Sigmoid colon (tissue), 7 donors: ENCODE measurements around the gene MTURN. TPM values are rescaled to one million over a fixed set of nuclear protein-coding genes. Genes with fewer than 3 reads are reported as not detected.
"Not testable (repeated sequence)": the region's sequence is repeated elsewhere in the genome, so short reads cannot be mapped to it uniquely, and the experiment has no call there.

Experiments used
- DNase-seq: peaks from one replicate; pipeline ENCODE4 v3.0.0-alpha.2; 2019
- H3K27ac ChIP-seq, 4 donors: fragments of 200-600 bp; sonication (generic); one replicate each; pipeline ENCODE4 v1.5.1; 2016 to 2019; ENCODE audit warnings: mild to moderate bottlenecking in 1 of 4
- H3K27me3 ChIP-seq, 3 donors: fragments of 200-600 bp; sonication (generic); one replicate each; pipeline ENCODE4 v1.5.1; 2019; ENCODE audit warnings: mild to moderate bottlenecking in 1 of 3
- H3K36me3 ChIP-seq, 4 donors: fragments of 200-600 bp; sonication (generic); one replicate each; pipeline ENCODE4 v1.5.1; 2016 to 2019
- H3K4me1 ChIP-seq, 4 donors: fragments of 200-600 bp; sonication (generic); one replicate each; pipeline ENCODE4 v1.5.1; 2017 to 2019
- H3K4me3 ChIP-seq, 4 donors: fragments of 200-600 bp; sonication (generic); one replicate each; pipeline ENCODE4 v1.5.1; 2017 to 2019; ENCODE audit warnings: mild to moderate bottlenecking in 2 of 4, moderate library complexity in 1 of 4
- H3K9me3 ChIP-seq, 4 donors: fragments of 200-600 bp in 3 of 4; sonication (generic) in 3 of 4; one replicate each; pipeline versions ENCODE4 v1.5.1 to v1.6.1; 2013 to 2019
- EP300 ChIP-seq, 4 donors: sonication (generic); formaldehyde crosslinking; IDR thresholded peaks; one replicate each; pipeline ENCODE4 v1.6.1; 2017; ENCODE audit warnings: antibody characterized with exemption in 4 of 4
- POLR2A ChIP-seq, 2 donors: fragments of 450-650 bp; IDR thresholded peaks; one replicate each; pipeline ENCODE4 v1.6.1; 2016; ENCODE audit warnings: antibody characterized with exemption in 2 of 2, mild to moderate bottlenecking in 2 of 2, moderate library complexity in 2 of 2
- POLR2AphosphoS5 ChIP-seq, 4 donors: sonication (generic); formaldehyde crosslinking; IDR thresholded peaks; one replicate each; pipeline ENCODE4 v1.6.1; 2017; ENCODE audit warnings: antibody characterized with exemption in 4 of 4
- WGBS, 2 donors: extraction: QIAGEN DNeasy Blood & Tissue Kit; methylation state at CpG; one replicate each; pipeline ENCODE4 v1.1.7; 2013; 5-methylcytosine and 5-hydroxymethylcytosine counted together
- intact Hi-C: fragments of 100-400 bp; cut with DNase I; formaldehyde crosslinking; loops from one replicate; pipeline ENCODE4 v1.15.1; 2023
- polyA plus RNA-seq, 3 donors: library from polyadenylated mRNA; stranded (reverse); fragments of 200-250 nt; gene quantifications; one replicate each; pipeline ENCODE4 v1.2.3, GENCODE V29; 2013
- total RNA-seq, 4 donors: library from RNA; depleted of rRNA; stranded (reverse); fragments of >200 nt; gene quantifications; one replicate each; pipeline ENCODE4 v1.1.0, GENCODE V29; 2016
- TF ChIP-seq, protein P1 (sequence below), 4 experiments: fragments of 450-650 bp in 3 of 4; fragments of 200-600 bp in 1 of 4; IDR thresholded peaks; one replicate each; pipeline ENCODE4 v1.5.1; 2016 to 2019; ENCODE audit warnings: antibody characterized with exemption in 4 of 4, mild to moderate bottlenecking in 3 of 4, moderate library complexity in 2 of 4
- donor health status: healthy with polysubstance abuse.
- donor health status: Bipolar disorder and iron deficiency.
- donor health status: healthy.

The MTURN gene
- total and polyA plus RNA-seq, 7 donors, result 7.2 to 102 (median 75.9) TPM

DNA sequence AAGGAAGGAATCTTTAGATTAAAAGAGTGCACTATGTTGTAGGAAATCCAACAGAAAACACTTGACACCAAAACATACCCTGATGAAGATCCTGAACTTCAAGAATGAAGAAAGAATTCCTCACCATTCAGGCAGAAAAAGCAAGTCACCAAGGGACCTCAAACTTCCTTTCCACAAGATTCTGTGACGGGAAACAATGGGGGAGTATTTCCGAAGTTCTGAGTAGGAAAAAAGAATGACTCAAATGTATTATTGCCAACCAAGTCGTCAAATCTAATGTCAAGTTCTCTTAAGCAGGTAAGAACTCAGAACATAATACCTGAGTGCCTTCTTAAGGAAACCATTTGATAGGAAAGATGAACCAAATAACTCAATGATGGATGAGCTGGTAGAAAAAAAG, 44.7 kb upstream of the MTURN start:
- no peak for DNase-seq
- H3K4me1 ChIP-seq, result no peaks in the 10 kb centered on the region
- no peak overlapping the region for H3K4me3 ChIP-seq
- H3K27ac ChIP-seq, result no peak overlapping the region
- TF ChIP-seq EP300 (IDR thresholded peaks at IDR 0.05), result no peak
- TF ChIP-seq, protein P1, sequence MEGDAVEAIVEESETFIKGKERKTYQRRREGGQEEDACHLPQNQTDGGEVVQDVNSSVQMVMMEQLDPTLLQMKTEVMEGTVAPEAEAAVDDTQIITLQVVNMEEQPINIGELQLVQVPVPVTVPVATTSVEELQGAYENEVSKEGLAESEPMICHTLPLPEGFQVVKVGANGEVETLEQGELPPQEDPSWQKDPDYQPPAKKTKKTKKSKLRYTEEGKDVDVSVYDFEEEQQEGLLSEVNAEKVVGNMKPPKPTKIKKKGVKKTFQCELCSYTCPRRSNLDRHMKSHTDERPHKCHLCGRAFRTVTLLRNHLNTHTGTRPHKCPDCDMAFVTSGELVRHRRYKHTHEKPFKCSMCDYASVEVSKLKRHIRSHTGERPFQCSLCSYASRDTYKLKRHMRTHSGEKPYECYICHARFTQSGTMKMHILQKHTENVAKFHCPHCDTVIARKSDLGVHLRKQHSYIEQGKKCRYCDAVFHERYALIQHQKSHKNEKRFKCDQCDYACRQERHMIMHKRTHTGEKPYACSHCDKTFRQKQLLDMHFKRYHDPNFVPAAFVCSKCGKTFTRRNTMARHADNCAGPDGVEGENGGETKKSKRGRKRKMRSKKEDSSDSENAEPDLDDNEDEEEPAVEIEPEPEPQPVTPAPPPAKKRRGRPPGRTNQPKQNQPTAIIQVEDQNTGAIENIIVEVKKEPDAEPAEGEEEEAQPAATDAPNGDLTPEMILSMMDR (IDR thresholded peaks at IDR 0.05), result no peak
- no peak for TF ChIP-seq POLR2AphosphoS5 (IDR thresholded peaks at IDR 0.05)
- no peak for TF ChIP-seq POLR2A (IDR thresholded peaks at IDR 0.05)
- intact Hi-C loops, result no loop called here
- 73 to 90% methylated on average over 3 of the region's 3 CpGs for WGBS, 2 donors
- no peaks in the 10 kb centered on the region for H3K9me3 ChIP-seq
- no peaks in the 10 kb centered on the region for H3K27me3 ChIP-seq
- H3K36me3 ChIP-seq, result no peaks in the 10 kb centered on the region

DNA sequence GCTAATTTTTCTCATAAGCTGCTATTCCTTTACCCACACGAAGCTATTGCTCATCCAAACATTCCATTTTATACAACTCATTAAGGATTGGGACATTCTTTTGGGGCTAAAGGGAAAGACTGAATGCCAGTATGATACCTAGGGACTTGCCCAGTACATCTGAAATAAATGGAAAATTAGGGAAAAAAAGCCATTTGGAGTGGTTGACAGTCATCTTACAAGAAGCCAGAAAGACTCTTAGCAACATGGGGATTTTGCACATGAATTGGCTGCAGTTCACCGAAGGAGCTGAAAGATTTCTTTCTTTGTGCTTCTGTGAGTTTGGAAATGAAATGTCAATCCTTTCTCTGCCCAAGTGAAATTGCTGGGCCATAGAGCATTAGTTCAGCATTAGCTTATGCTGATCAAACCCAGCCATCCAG, 43.3 kb upstream of the MTURN start:
- 84 to 88% methylated on average over 2 of the region's 2 CpGs for WGBS, 2 donors
- intact Hi-C loops, result no loop called here

DNA sequence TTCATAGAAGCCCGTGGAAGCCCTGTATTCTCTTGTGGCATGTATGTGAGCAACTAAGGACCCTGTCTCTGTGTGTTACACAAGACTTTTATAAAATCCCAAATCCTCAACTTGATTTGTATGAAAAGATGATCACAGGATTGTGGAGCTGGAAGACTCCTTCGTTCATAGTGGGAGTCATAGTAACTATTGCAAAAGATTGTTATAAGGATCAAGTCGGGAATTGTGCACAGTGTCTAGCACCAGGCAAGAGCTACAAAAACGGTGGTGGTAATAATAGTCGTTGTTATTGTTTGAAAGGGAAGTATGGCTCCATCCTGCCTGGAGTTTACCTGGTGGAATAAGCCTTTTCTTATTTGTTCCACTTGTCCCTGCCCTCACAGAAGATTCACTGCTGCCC, 42.8 kb upstream of the MTURN start:
- Histone ChIP-seq H3K4me3 (no peak overlapping the region), H3K9me3 (no peaks in the 10 kb centered on the region), H3K4me1 (no peaks in the 10 kb centered on the region), H3K36me3 (no peaks in the 10 kb centered on the region), H3K27ac (peak overlapping the region in 1 of 4 donors; percentile 38), H3K27me3 (no peaks in the 10 kb centered on the region)
- TF ChIP-seq, protein P1 (IDR thresholded peaks at IDR 0.05), result no peak
- TF ChIP-seq POLR2AphosphoS5 (IDR thresholded peaks at IDR 0.05) (no peak), POLR2A (IDR thresholded peaks at IDR 0.05) (no peak), EP300 (IDR thresholded peaks at IDR 0.05) (no peak)
- intact Hi-C loops, result no loop called here
- DNase-seq, result no peak
- WGBS, 2 donors, result 92 to 94% methylated on average over 5 of the region's 5 CpGs

More for the DNA sequence above, 43.3 kb upstream of the MTURN start:
- DNase-seq, result no peak
- TF ChIP-seq, protein P1 (IDR thresholded peaks at IDR 0.05), result no peak
- no peak for TF ChIP-seq POLR2A (IDR thresholded peaks at IDR 0.05)
- no peak for TF ChIP-seq EP300 (IDR thresholded peaks at IDR 0.05)
- TF ChIP-seq POLR2AphosphoS5 (IDR thresholded peaks at IDR 0.05), result no peak
- no peak overlapping the region for H3K4me3 ChIP-seq
- no peaks in the 10 kb centered on the region for H3K27me3 ChIP-seq
- H3K4me1 ChIP-seq, result no peaks in the 10 kb centered on the region
- no peaks in the 10 kb centered on the region for H3K36me3 ChIP-seq
- peak overlapping the region in 1 of 4 donors; percentile 38 for H3K27ac ChIP-seq
- no peaks in the 10 kb centered on the region for H3K9me3 ChIP-seq

DNA sequence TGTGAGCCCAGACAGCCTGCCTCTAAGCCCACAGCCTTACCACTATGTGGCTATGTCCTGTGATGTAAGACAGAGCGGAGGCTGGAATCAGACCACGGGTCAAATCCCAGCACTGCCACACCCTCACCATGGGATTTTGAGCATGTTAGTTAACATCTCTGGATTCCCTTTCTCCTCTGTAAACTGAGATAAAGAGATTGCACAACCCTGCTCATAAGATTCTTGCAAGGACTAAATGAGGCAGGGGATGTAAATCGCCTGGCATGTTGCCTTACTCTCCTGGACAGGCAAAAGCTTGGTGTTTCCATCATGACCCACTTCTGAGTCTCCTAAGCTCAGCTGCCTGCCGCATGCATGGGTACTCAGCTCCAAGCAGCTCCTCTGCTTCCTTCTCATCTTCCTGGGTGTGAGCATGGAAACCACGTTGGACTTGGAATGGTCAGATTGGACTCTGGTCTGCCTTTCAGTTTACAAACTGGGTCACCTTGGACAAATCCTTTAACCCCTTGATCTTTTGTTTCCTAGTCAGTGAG, 41.3 kb upstream of the MTURN start:
- Histone ChIP-seq H3K4me3 (no peak overlapping the region), H3K27me3 (no peaks in the 10 kb centered on the region), H3K9me3 (no peaks in the 10 kb centered on the region), H3K36me3 (no peaks in the 10 kb centered on the region), H3K27ac (peak overlapping the region in 1 of 4 donors; percentile 5), H3K4me1 (no peaks in the 10 kb centered on the region)
- peak; percentile 62 for DNase-seq
- 80 to 89% methylated on average over 5 of the region's 5 CpGs for WGBS, 2 donors
- intact Hi-C loops, result no loop called here
- TF ChIP-seq, protein P1 (IDR thresholded peaks at IDR 0.05), result no peak
- TF ChIP-seq POLR2AphosphoS5 (IDR thresholded peaks at IDR 0.05), result peak in 1 of 4 donors; percentile 9

DNA sequence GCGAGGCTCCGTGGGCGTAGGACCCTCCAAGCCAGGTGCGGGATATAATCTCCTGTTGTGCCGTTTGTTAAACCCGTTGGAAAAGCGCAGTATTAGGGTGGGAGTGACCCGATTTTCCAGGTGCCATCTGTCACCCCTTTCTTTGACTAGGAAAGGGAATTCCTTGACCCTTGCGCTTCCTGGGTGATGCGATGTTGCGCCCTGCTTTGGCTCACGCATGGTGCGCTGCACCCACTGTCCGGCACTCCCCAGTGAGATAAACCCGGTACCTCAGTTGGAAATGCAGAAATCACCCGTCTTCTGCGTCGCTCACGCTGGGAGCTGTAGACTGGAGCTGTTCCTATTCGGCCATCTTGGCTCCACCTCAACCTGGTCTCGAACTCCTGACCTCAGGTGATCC, 36.2 kb upstream of the MTURN start:
- H3K36me3 ChIP-seq, H3K9me3 ChIP-seq, H3K4me3 ChIP-seq, H3K4me1 ChIP-seq, intact Hi-C loops, H3K27ac ChIP-seq, DNase-seq, H3K27me3 ChIP-seq: not testable (repeated sequence)
- WGBS, 2 donors, result 94 to 97% methylated on average over 21 of the region's 21 CpGs
